Measurements from ENCODE around the gene SP6.

The SP6 gene

DNA sequence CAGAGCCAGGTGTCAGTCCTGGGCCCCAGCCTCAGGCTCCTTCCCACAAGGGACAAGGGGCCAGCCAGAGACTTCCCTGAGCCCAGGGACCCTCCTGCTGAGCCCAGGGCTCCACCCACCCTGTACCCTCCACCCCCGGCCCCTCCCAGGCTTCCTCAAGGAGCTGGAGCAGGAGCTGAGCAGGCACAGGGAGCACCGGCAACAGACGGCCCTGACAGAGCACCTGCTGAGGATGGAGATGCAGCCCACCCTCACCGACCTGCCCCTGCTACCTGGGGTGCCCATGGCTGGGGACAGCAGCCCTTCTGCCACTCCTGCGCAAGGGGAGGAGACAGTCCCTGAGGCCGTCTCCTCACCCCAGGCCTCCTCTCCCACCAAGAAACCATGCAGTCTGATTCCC lies 14.4 kb downstream of the SP6 start:
- DNase-seq (ENCODE audit: low read depth): no peak
- TF ChIP-seq, protein P1, sequence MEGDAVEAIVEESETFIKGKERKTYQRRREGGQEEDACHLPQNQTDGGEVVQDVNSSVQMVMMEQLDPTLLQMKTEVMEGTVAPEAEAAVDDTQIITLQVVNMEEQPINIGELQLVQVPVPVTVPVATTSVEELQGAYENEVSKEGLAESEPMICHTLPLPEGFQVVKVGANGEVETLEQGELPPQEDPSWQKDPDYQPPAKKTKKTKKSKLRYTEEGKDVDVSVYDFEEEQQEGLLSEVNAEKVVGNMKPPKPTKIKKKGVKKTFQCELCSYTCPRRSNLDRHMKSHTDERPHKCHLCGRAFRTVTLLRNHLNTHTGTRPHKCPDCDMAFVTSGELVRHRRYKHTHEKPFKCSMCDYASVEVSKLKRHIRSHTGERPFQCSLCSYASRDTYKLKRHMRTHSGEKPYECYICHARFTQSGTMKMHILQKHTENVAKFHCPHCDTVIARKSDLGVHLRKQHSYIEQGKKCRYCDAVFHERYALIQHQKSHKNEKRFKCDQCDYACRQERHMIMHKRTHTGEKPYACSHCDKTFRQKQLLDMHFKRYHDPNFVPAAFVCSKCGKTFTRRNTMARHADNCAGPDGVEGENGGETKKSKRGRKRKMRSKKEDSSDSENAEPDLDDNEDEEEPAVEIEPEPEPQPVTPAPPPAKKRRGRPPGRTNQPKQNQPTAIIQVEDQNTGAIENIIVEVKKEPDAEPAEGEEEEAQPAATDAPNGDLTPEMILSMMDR (IDR thresholded peaks at IDR 0.05; ENCODE audit: low read depth, low read length, missing control alignments): no peak
- H3K4me3 ChIP-seq (ENCODE audit: low read depth, low read length): no peak overlapping the region
- in situ Hi-C loops (cut with HindIII; ENCODE audit: low sequenced_read_pairs): no loop called here

DNA sequence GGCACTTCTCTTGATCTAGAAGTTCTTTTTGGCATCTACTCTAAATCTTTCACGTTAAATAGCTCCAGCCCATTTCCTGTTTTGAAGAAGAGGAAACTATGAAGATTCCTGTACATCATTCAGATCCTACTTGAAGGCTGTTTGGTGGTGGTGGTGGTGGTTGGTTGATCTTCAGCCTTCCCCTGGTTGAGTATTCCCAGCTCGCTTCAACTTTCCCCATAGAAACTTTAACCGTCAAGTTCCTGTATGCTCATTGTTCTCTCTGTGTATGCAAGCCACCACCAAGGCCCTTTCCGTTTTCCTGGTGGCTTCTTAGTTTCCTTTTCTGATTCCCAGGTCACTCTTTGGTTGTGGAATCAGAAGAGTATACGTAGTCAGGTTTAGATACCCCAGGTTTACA lies 16.2 kb downstream of the SP6 start:
- no peak overlapping the region for H3K4me3 ChIP-seq (ENCODE audit: low read depth, low read length)
- in situ Hi-C loops (cut with HindIII; ENCODE audit: low sequenced_read_pairs): no loop called here
- DNase-seq (ENCODE audit: low read depth): no peak
- TF ChIP-seq, protein P1 (IDR thresholded peaks at IDR 0.05; ENCODE audit: low read depth, low read length, missing control alignments): no peak

DNA sequence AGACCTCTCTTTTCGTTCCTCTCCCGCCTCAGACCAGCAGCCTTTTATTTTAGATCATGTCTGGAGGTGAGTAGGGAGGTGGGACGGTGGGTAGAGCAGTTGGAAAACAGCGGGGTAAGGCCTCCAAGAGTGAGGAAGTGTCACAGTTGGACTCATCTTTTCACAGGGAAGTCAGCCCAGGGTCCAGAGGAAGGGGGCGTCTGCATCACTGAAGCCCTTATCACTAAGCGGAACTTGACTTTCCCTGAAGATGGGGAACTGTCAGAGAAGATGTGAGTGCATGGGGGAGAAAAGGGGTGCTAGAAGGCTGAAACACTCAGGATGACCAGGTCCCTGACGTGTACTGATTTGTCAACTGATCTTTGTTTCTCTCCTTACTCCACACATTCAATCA lies 19.0 kb downstream of the SP6 start:
- in situ Hi-C loops (cut with HindIII; ENCODE audit: low sequenced_read_pairs): no loop called here
- TF ChIP-seq, protein P1 (IDR thresholded peaks at IDR 0.05; ENCODE audit: low read depth, low read length, missing control alignments): no peak

DNA sequence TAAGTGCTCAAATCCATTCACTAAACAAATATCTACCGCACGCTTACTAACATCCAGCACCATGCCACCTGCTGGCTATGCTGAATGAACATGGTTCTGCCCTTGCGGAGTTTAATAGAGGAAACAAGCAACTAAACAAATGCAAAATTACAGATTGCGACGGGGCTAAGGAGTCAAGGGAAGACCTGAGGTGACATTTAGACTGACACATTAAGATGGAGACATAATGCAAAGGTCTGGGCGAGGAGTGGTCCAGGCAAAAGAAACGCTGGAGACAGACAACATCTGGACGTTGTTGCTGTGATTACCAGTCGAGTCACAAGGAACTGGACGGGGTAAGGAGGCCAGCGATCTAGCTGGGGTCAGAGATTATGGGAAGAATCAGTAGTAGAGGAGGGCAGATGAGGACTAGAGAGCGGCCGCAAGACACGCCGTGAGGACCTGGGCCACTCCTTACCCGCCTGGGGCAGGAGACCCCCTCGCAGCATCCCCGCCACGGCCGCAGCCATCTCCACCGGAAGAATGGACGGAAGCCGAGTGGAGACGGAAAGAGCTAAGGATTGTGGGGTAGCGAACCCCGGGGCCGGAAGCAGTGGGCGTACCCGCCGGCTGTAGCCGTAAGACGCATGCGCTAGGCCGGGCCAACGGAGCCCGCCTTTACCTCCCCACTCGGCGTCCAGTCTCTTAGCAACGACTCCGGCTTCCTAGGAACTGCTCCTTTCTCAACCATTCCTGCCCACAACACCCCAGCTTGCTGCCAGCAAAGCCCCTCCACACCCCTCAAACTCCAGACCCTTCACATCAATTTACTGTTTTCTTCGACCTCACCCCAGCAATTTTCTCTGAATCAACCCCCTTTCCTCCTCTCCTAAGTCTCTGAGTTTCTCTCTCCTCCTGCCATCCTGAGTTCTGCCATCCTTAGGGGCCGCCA lies 19.7 kb downstream of the SP6 start, which contains the start of the genes LRRC46 and MRPL10:
TSS of gene LRRC46 (plus strand) at position 668 of the 931 bp plus-strand sequence. CDS start 320 bp downstream, outside the sequence.
TSS of gene MRPL10 (minus strand) at position 539 of the 931 bp plus-strand sequence. CDS start at position 509, 30 bp downstream.
- TF ChIP-seq, protein P1 (IDR thresholded peaks at IDR 0.05; ENCODE audit: low read depth, low read length, missing control alignments): peak; percentile 56
- peak; percentile 81 for DNase-seq (ENCODE audit: low read depth)
- H3K4me3 ChIP-seq (ENCODE audit: low read depth, low read length): peak within 1 kb of the TSS; percentile 81
- in situ Hi-C loops (cut with HindIII; ENCODE audit: low sequenced_read_pairs): no loop called here

More for the DNA sequence above, 19.0 kb downstream of the SP6 start:
- peak overlapping the region; percentile 81 for H3K4me3 ChIP-seq (ENCODE audit: low read depth, low read length)
- no peak for DNase-seq (ENCODE audit: low read depth)

DNA sequence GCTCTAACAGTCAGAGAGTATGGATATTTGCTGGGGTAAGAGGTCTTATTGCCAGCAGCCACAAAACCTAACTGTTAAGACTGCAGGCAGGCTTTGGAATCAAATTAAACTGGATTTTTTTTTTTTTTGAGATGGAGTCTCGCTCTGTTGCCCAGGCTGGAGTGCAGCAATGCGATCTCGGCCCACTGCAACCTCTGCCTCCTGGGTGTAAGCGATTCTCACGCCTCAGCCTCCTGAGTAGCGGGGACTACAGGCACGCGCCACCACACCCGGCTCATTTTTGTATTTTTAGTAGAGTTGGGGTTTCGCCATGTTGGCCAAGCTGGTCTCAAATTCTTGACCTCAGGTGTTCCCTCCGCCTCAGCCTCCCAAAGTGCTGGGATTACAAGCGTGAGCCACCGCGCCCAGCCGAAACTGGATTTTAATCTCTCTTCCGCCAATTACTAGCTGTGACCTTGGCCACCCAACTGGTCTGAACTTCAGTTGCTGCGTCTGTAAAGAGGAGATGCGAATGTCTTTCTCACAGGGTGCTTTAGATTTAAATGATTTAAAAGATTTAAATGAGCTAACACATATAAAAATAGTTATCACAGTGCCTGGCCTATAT lies 20.5 kb downstream of the SP6 start:
- TF ChIP-seq, protein P1 (IDR thresholded peaks at IDR 0.05; ENCODE audit: low read depth, low read length, missing control alignments): no peak
- no peak for DNase-seq (ENCODE audit: low read depth)
- peak overlapping the region; percentile 81 for H3K4me3 ChIP-seq (ENCODE audit: low read depth, low read length)
- in situ Hi-C loops (cut with HindIII; ENCODE audit: low sequenced_read_pairs): no loop called here

DNA sequence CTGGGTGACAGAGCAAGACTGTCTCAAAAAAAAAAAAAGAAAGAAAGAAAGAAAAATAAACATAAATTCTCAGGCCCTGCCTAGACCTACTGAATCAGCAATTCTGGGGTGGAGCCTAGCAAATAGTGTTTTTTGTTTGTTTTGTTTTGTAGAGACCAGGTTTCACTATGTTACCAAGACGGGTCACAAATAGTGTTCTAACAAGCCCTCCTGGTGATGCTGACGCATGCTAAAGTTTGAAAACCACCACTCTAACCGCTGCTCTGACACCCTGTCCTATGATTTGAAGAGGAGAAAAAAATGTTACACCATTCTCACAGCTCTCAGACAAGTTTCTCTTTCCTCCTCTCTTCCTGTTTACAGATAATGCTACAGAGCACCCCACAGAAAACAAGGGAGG lies 21.1 kb downstream of the SP6 start:
- in situ Hi-C loops (cut with HindIII; ENCODE audit: low sequenced_read_pairs): no loop called here
- no peak overlapping the region for H3K4me3 ChIP-seq (ENCODE audit: low read depth, low read length)

More for the DNA sequence above, 21.1 kb downstream of the SP6 start:
- no peak for DNase-seq (ENCODE audit: low read depth)
- TF ChIP-seq, protein P1 (IDR thresholded peaks at IDR 0.05; ENCODE audit: low read depth, low read length, missing control alignments): no peak

Data from astrocyte of the cerebellum (primary cell).